OCI-LY1 (cell line): ENCODE measurements around the gene SOCS7.

Experiments used
- H2AFZ ChIP-seq: fragments of 200-600 bp; sonication (generic), shearing (Covaris generic); 2 replicates; pipeline ENCODE4 v1.6.0; 2014; ENCODE audit warnings: antibody characterized with exemption, mild to moderate bottlenecking, low read length
- H3F3A ChIP-seq: fragments of 200-600 bp; sonication (generic), shearing (Covaris generic); 2 replicates; pipeline ENCODE4 v1.6.0; 2014; ENCODE audit warnings: mild to moderate bottlenecking, antibody characterized with exemption, low read length, moderate library complexity; ENCODE audit not compliant: insufficient read depth
- H3K27ac ChIP-seq: fragments of 200-600 bp; sonication (generic); 2 replicates; pipeline ENCODE4 v1.5.1; 2014; ENCODE audit warnings: low read length, mixed run types, mild to moderate bottlenecking, low read depth; ENCODE audit not compliant: poor library complexity, severe bottlenecking
- H3K27me3 ChIP-seq: fragments of 200-600 bp; sonication (generic); 2 replicates; pipeline ENCODE4 v1.6.0; 2014; ENCODE audit warnings: antibody characterized with exemption, mild to moderate bottlenecking, low read length, moderate library complexity; ENCODE audit not compliant: insufficient read depth
- H3K36me3 ChIP-seq: fragments of 200-600 bp; sonication (generic); 2 replicates; pipeline ENCODE4 v1.6.1; 2014; ENCODE audit warnings: mild to moderate bottlenecking, antibody characterized with exemption, low read length, moderate library complexity, mixed read lengths; ENCODE audit not compliant: insufficient read depth
- H3K4me1 ChIP-seq: fragments of 200-600 bp; sonication (generic); 2 replicates; pipeline ENCODE4 v1.5.1; 2014; ENCODE audit warnings: mild to moderate bottlenecking, low read length, moderate library complexity; ENCODE audit not compliant: insufficient read depth, severe bottlenecking
- H3K4me2 ChIP-seq: fragments of 200-600 bp; sonication (generic), shearing (Covaris generic); 2 replicates; pipeline ENCODE4 v1.6.1; 2014; ENCODE audit warnings: low read length
- H3K4me3 ChIP-seq: fragments of 200-600 bp; sonication (generic); 2 replicates; pipeline ENCODE4 v1.5.1; 2014; ENCODE audit warnings: low read length, low read depth, mild to moderate bottlenecking, mixed read lengths; ENCODE audit not compliant: poor library complexity, severe bottlenecking
- H3K79me2 ChIP-seq: fragments of 200-600 bp; shearing (Covaris generic); 2 replicates; pipeline ENCODE4 v1.6.1; 2016; ENCODE audit warnings: mixed run types, low read length, mixed read lengths; ENCODE audit not compliant: insufficient read depth
- H3K9ac ChIP-seq: fragments of 200-600 bp; sonication (generic), shearing (Covaris generic); 2 replicates; pipeline ENCODE4 v1.6.1; 2014; ENCODE audit warnings: mild to moderate bottlenecking, low read length, mixed read lengths
- H3K9me2 ChIP-seq: fragments of 200-600 bp; sonication (generic), shearing (Covaris generic); 2 replicates; pipeline ENCODE4 v1.6.1; 2014; ENCODE audit warnings: low read depth, mild to moderate bottlenecking, low read length, mixed read lengths
- H3K9me3 ChIP-seq: fragments of 200-600 bp; shearing (Covaris generic); 2 replicates; pipeline ENCODE4 v1.6.1; 2014; ENCODE audit warnings: low read length, mixed read lengths
- H4K20me1 ChIP-seq: fragments of 200-600 bp; sonication (generic), shearing (Covaris generic); 2 replicates; pipeline ENCODE4 v1.6.0; 2016; ENCODE audit warnings: mild to moderate bottlenecking, low read length; ENCODE audit not compliant: insufficient read depth
- EZH2 ChIP-seq: fragments of 200-600 bp; sonication (generic), shearing (Covaris generic); IDR thresholded peaks from 2 replicates; pipeline ENCODE4 v1.8.0; 2017; ENCODE audit warnings: borderline replicate concordance, mixed run types, mild to moderate bottlenecking, antibody characterized with exemption, low read length, moderate library complexity, mixed read lengths
- TF ChIP-seq, protein P1 (sequence below): fragments of 200-600 bp; sonication (generic), shearing (Covaris generic); IDR thresholded peaks from 2 replicates; pipeline ENCODE4 v1.5.1; 2017; ENCODE audit warnings: mild to moderate bottlenecking, antibody characterized with exemption, low read length, moderate library complexity, mixed read lengths

The SOCS7 gene

DNA sequence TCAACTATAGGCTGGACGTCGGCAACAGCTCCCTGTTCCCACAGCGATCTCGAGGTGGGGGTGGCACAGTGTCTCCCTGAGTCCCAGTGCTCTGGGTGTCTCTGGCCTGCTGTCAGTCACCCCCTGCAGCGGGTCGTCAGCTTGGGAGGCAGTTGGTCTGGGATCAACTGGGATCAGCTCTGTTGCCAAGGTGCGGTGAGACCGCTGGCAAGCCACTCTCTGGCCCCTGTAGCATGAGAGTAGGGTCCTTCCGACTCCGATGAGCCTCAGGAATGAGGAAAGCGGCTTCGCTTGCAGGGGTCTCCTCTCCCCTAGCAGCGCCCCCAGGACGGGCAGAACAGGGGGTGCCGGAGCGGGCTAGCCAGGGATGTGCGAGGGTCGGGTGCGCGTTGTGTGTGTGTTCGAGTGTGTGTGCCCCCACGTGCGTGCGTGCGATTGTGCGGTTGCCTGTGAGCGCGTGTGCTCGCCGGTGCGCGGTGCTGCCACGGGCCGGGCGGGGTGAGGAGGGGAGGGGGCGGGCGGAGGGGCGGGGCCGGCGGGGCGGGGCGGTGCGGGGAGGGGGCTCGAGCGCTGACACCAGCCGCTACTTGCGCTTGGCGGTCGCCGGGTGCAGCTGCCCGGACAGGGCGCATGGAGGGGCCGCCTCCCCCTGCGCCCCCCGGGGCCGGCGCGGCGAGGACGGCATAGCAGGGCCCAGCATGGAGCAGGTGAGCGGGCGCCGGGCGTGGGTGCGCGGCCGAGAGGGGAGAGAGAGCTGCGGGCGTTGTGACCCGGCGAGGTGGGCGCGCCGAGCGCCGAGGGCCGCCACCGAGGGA is 67.3 kb downstream of the SOCS7 start:
- H3K9me2 ChIP-seq: no peaks in the 10 kb centered on the region
- H3K36me3 ChIP-seq: no peaks in the 10 kb centered on the region
- no peaks in the 10 kb centered on the region for H3K79me2 ChIP-seq
- H3K9me3 ChIP-seq: no peaks in the 10 kb centered on the region
- H3K4me3 ChIP-seq: no peak overlapping the region
- TF ChIP-seq, protein P1, sequence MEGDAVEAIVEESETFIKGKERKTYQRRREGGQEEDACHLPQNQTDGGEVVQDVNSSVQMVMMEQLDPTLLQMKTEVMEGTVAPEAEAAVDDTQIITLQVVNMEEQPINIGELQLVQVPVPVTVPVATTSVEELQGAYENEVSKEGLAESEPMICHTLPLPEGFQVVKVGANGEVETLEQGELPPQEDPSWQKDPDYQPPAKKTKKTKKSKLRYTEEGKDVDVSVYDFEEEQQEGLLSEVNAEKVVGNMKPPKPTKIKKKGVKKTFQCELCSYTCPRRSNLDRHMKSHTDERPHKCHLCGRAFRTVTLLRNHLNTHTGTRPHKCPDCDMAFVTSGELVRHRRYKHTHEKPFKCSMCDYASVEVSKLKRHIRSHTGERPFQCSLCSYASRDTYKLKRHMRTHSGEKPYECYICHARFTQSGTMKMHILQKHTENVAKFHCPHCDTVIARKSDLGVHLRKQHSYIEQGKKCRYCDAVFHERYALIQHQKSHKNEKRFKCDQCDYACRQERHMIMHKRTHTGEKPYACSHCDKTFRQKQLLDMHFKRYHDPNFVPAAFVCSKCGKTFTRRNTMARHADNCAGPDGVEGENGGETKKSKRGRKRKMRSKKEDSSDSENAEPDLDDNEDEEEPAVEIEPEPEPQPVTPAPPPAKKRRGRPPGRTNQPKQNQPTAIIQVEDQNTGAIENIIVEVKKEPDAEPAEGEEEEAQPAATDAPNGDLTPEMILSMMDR: no peak
- no peak for TF ChIP-seq EZH2
- no peak overlapping the region for H3K9ac ChIP-seq
- peaks cover 12% of the 10 kb centered on the region for H3K4me1 ChIP-seq
- H4K20me1 ChIP-seq: no peaks in the 10 kb centered on the region
- H3K27ac ChIP-seq: no peak overlapping the region
- H3K4me2 ChIP-seq: no peak overlapping the region
- H3F3A ChIP-seq: no peaks in the 10 kb centered on the region
- H2AFZ ChIP-seq: no peak overlapping the region
- H3K27me3 ChIP-seq: no peaks in the 10 kb centered on the region

DNA sequence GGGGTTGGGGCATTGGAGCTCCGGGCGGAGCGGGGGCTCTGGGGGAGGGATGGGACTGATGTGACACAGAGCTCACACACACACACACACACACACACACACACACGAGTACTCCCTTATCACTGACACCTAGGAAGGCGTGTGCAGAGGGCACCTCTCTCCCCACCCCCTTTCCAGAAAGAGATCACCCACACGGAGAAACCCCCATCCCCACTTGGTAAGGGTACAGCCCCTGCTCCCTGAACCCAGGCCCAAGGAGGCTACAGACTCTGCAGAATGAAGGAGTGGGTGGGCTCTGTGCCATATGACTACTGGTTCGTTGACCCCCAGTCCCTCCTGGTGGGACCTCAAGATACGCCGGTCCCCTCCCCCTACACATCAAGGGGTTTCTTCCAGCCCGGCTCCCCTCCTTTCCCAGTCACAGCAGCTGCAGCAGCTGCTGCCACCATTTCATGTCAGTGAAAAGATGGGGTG is 67.9 kb downstream of the SOCS7 start:
- no peaks in the 10 kb centered on the region for H4K20me1 ChIP-seq
- H3K4me3 ChIP-seq: no peak overlapping the region
- H3K4me1 ChIP-seq: peaks cover 12% of the 10 kb centered on the region
- no peaks in the 10 kb centered on the region for H3K27me3 ChIP-seq
- H3K4me2 ChIP-seq: no peak overlapping the region
- H3K27ac ChIP-seq: no peak overlapping the region
- H2AFZ ChIP-seq: no peak overlapping the region
- H3K36me3 ChIP-seq: no peaks in the 10 kb centered on the region
- H3K9me2 ChIP-seq: no peaks in the 10 kb centered on the region
- no peaks in the 10 kb centered on the region for H3F3A ChIP-seq
- TF ChIP-seq, protein P1: no peak
- no peak for TF ChIP-seq EZH2
- no peaks in the 10 kb centered on the region for H3K9me3 ChIP-seq
- no peaks in the 10 kb centered on the region for H3K79me2 ChIP-seq
- H3K9ac ChIP-seq: no peak overlapping the region

- Histone ChIP-seq H3K79me2 (no peaks in the 10 kb centered on the region), H3K9ac (no peak overlapping the region), H3K4me1 (peaks cover 4% of the 10 kb centered on the region), H2AFZ (no peak overlapping the region), H3K36me3 (no peaks in the 10 kb centered on the region), H3K4me3 (no peak overlapping the region), H3F3A (no peaks in the 10 kb centered on the region), H3K27me3 (no peaks in the 10 kb centered on the region), H3K27ac (no peak overlapping the region), H3K9me2 (no peaks in the 10 kb centered on the region), H3K9me3 (no peaks in the 10 kb centered on the region), H4K20me1 (no peaks in the 10 kb centered on the region), H3K4me2 (no peak overlapping the region)
- TF ChIP-seq, protein P1: no peak
- no peak for TF ChIP-seq EZH2
Measured at GRCh38 chr17:38420518-38420917, 68.9 kb downstream of the SOCS7 start.
